Activated naive CD8-positive, alpha-beta T cell treated with anti-CD3 and anti-CD28 coated beads, Interleukin-2, amount 50 U/mL, for 24 hours (primary cell): ENCODE results near the gene KRTAP5-5.
"Not testable (repeated sequence)": the region's sequence is repeated elsewhere in the genome, so short reads cannot be mapped to it uniquely, and the experiment has no call there.

Experiments used
- ATAC-seq: fragments of 150-1000 bp; cut with Tn5 transposase; one replicate; pipeline ENCODE4 v1.10.0; 2021
- DNase-seq: peaks from one replicate; pipeline ENCODE4 v3.0.0; 2021
- H3K27ac Mint-ChIP-seq: one replicate; pipeline ENCODE4 v1.8.0; 2021; ENCODE audit warnings: mild to moderate bottlenecking, mixed read lengths
- H3K27me3 Mint-ChIP-seq: one replicate; pipeline ENCODE4 v1.8.0; 2021; ENCODE audit warnings: mixed read lengths
- H3K36me3 Mint-ChIP-seq: one replicate; pipeline ENCODE4 v1.8.0; 2021; ENCODE audit warnings: low read depth, mixed read lengths
- H3K4me1 Mint-ChIP-seq: one replicate; pipeline ENCODE4 v1.8.0; 2021; ENCODE audit warnings: mixed read lengths
- H3K4me3 Mint-ChIP-seq: one replicate; pipeline ENCODE4 v1.8.0; 2021; ENCODE audit warnings: mild to moderate bottlenecking, moderate library complexity, mixed read lengths
- H3K9me3 Mint-ChIP-seq: one replicate; pipeline ENCODE4 v1.8.0; 2021; ENCODE audit warnings: mixed read lengths

KRTAP5-5 gene

DNA sequence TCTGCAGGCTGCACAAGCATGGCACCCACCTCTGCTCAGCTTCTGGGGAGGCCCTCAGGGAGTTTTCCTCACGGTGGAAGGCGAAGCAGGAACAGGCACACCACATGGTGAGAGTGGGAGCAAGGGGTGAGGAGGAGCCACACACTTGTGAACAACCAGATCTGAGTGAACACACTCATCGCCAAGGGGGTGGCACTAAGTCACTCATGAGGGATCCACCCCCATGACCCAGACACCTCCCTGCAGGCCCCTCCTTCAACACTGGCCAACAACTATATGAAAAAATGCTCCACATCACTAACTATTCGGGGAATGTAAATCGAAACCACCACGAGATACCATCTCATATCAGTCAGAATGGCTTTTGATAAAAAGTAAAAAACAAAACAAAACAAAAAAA lies 30.8 kb upstream of the KRTAP5-5 start:
- Mint-ChIP-seq H3K27ac (no peak overlapping the region), H3K36me3 (no peaks in the 10 kb centered on the region), H3K4me3 (no peak overlapping the region), H3K27me3 (peaks cover 42% of the 10 kb centered on the region), H3K9me3 (no peaks in the 10 kb centered on the region), H3K4me1 (peaks cover 2% of the 10 kb centered on the region)
- ATAC-seq, result no peak
- DNase-seq, result no peak

DNA sequence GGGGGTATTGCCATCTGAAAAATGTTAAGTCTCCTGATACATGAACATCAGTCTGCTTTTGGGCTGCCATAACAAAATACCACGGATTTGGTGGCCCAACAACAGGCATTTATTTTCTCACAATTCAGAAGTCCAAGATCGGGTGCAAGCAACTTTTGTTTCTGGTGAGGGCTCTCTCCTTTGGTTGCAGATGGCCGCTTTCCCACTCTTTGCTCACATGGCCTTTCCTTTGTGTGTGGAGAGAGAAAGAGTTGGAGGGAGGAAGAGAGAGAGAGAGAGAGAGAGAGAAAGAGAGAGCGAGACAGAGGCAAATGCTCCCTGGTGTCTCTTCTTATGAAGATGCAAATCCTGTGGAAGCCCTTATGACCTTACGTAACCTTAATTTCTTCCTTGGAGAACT lies 28.9 kb upstream of the KRTAP5-5 start:
- ATAC-seq (no peak), DNase-seq (no peak)
- Mint-ChIP-seq H3K4me1 (no peaks in the 10 kb centered on the region), H3K27me3 (peaks cover 36% of the 10 kb centered on the region), H3K4me3 (no peak overlapping the region), H3K9me3 (no peaks in the 10 kb centered on the region), H3K36me3 (no peaks in the 10 kb centered on the region), H3K27ac (no peak overlapping the region)

DNA sequence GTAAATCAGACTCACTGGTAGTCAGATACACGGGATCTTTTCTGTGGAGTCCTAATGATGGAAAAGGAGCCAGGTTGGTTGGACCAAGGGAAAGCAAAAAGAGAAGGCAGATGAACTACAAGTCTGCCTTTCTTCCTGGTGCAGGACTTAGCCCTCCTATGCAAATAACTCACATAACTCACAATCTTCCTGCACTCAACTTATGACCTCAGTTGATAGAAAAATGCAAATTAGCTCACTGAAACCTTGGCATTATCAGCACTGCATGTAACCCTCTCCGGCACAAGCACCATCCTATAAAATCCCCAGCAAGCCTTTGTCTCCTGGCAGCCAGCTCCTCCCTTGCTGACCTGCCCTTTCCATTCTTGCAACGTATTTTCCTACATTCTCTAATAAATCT lies 27.9 kb upstream of the KRTAP5-5 start:
- H3K36me3 Mint-ChIP-seq, H3K4me1 Mint-ChIP-seq, H3K9me3 Mint-ChIP-seq, ATAC-seq, H3K27ac Mint-ChIP-seq, DNase-seq, H3K4me3 Mint-ChIP-seq: not testable (repeated sequence)
- H3K27me3 Mint-ChIP-seq, result peaks cover 36% of the 10 kb centered on the region

DNA sequence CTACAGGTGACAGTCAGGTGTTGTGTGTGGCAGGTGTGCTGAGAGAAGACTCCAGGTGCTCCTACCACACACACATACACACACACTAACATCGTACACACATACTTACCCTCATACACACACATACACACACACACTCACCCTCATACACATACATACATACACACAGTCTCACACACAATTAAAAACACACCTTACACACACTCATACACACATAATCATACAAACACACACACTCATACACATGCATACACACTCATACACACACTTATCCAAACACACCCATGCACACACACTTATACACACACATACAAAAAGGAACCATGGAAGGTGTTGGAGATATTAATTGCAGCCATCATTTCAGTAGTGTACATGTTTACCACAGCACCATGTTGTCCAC lies 25.9 kb upstream of the KRTAP5-5 start:
- H3K27me3 Mint-ChIP-seq, result peaks cover 34% of the 10 kb centered on the region
- DNase-seq, result no peak

DNA sequence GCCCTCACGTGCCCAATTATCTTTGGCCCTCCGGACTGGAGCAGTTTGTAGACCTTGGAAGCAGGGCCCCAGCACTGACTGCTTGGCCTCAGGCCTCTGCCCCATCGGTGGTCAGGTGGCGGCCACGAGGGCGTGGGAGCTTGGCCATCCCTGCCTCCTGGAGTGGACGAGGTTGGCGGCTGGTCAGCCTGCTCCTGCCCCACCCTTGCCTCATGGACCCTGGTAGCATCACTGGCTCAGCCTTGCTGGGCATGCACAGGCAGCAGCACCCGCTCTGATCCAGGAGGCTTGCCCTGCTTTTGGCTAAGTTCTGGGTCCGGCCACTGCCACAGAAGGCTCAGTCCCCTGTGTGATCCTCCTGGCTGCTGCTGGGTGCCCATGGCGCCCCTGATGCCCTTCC lies 25.4 kb upstream of the KRTAP5-5 start:
- H3K9me3 Mint-ChIP-seq, result no peaks in the 10 kb centered on the region
- no peak for DNase-seq
- no peak overlapping the region for H3K27ac Mint-ChIP-seq
- no peak for ATAC-seq
- peaks cover 2% of the 10 kb centered on the region for H3K4me1 Mint-ChIP-seq
- peaks cover 33% of the 10 kb centered on the region for H3K27me3 Mint-ChIP-seq
- no peak overlapping the region for H3K4me3 Mint-ChIP-seq
- no peaks in the 10 kb centered on the region for H3K36me3 Mint-ChIP-seq

More for the DNA sequence above, 25.9 kb upstream of the KRTAP5-5 start:
- Mint-ChIP-seq H3K9me3 (no peaks in the 10 kb centered on the region), H3K36me3 (no peaks in the 10 kb centered on the region), H3K4me3 (no peak overlapping the region), H3K27ac (no peak overlapping the region), H3K4me1 (peaks cover 2% of the 10 kb centered on the region)
- ATAC-seq, result no peak

DNA sequence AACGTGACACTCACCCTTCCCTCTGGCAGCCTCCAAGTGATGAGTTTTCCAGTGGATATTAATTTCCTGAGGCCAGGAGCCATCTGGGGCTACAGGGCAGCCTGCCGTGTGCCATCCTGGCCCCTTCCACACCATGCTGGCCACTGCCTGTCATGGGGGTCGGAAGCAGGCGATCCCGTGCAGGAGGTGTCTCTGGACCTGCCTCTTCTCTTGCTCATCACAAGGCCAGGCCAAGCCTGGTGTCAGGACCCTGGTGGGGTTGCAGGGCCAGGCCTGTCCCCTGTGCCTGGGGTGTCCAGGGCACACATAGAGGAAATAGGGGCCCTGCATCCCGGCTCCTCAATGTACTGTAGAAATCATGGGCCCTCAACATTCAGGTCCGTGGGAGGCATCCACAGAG lies 24.9 kb upstream of the KRTAP5-5 start:
- no peak overlapping the region for H3K4me3 Mint-ChIP-seq
- no peak for ATAC-seq

DNA sequence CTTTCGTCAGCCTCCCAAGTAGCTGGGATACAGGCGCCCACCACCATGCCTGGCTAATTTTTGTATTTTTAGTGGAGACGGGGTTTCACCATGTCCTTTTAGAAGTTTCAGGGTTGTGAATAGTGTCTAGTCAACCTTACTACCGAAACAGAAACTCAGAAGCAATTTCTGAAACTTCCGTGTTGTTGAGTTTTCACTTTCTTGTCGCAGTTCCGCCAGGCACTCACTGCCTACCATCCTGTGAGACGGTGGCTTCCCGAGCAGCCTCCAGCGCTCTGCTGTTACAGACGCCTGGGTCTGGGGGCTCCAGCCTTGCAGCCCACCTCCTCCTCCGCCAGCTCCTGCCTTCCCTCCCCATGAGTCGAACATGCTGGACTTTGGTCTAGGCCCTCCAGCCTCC lies 23.7 kb upstream of the KRTAP5-5 start:
- not testable (repeated sequence) for H3K4me1 Mint-ChIP-seq, DNase-seq, H3K4me3 Mint-ChIP-seq, H3K27ac Mint-ChIP-seq, H3K36me3 Mint-ChIP-seq, ATAC-seq, H3K9me3 Mint-ChIP-seq
- peaks cover 35% of the 10 kb centered on the region for H3K27me3 Mint-ChIP-seq

More for the DNA sequence above, 24.9 kb upstream of the KRTAP5-5 start:
- peaks cover 33% of the 10 kb centered on the region for H3K27me3 Mint-ChIP-seq
- DNase-seq, result no peak
- H3K4me1 Mint-ChIP-seq, result peaks cover 2% of the 10 kb centered on the region
- no peak overlapping the region for H3K27ac Mint-ChIP-seq
- no peaks in the 10 kb centered on the region for H3K9me3 Mint-ChIP-seq
- H3K36me3 Mint-ChIP-seq, result no peaks in the 10 kb centered on the region

DNA sequence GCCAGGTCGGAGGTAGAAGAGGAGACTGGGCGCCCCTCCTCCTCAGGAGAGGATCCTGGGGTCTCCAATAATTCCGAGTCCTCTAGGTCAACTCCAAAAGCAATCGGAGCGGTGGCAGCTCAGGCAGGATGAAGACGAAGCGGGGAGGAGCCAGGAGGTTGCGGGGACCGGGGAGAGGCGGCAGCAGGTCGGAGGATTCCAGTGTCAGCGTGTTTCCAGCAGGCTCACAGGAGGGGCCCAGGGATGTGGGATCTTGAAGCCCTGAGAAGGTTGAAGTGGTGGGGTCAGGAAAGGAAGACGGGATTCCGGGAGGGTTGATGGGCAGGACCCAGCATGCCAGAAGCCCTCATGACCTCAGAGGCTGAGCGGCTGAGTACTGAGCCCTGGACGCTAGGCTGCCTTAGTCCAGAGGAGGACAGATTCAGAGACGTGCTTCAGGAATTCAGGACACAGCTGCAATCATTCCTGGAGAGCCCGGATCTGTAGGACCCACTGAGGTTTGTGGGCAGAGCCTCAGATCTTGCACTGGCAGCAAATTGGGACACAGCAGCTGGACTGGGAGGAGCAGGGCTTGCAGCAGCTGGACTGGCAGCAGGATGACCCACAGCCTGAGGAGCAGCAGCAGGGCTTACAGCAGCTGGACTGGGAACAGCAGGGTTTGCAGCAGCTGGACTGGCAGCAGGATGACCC lies 22.3 kb upstream of the KRTAP5-5 start:
- not testable (repeated sequence) for H3K4me1 Mint-ChIP-seq, H3K4me3 Mint-ChIP-seq, ATAC-seq, H3K36me3 Mint-ChIP-seq, DNase-seq, H3K9me3 Mint-ChIP-seq, H3K27ac Mint-ChIP-seq
- peaks cover 31% of the 10 kb centered on the region for H3K27me3 Mint-ChIP-seq

DNA sequence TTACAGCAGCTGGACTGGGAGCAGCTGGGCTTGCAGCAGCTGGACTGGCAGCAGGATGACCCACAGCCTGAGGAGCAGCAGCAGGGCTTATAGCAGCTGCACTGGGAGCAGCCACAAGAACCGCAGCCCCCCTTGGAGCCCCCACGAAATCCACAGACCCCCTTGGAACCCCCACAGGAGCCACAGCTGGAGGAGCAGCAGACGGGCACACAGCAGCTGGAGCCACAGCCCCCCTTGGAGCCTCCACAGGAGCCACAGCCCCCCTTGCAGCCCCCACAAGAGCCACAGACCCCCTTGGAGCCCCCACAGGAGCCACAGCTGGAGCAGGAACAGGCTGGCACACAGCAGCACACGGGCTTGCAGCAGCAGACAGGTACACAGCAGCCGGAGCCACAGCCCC lies 21.7 kb upstream of the KRTAP5-5 start:
- H3K9me3 Mint-ChIP-seq, ATAC-seq, H3K4me1 Mint-ChIP-seq, H3K27ac Mint-ChIP-seq, DNase-seq, H3K36me3 Mint-ChIP-seq, H3K4me3 Mint-ChIP-seq: not testable (repeated sequence)
- peaks cover 30% of the 10 kb centered on the region for H3K27me3 Mint-ChIP-seq

DNA sequence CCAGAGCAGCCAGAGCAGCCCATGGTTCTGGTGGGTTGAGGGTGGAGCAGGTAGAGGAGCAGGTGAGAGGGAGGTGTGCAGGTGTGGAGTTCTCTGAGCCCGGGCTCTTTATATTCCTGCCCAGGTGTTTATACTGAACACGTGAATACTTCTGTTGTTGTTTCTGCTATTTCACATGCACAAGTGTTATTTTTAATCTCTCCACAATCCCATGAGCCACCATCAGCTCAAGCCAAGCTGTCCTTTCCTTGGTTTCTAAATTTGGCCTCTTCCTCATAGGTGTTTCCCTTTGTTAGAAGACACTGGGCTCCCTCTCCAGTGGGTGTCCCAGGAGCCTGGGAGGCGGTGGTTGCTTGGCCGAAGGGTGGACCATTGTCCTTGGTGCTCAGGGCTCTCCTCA lies 21.2 kb upstream of the KRTAP5-5 start, which contains the start of gene KRTAP5-3:
KRTAP5-3 (minus strand) TSS at position 101 of the 400 bp plus-strand sequence; CDS start at position 23, 78 bp downstream.
- no peak within 1 kb of the TSS for H3K27ac Mint-ChIP-seq
- no peaks in the 10 kb centered on the region for H3K36me3 Mint-ChIP-seq
- DNase-seq, result no peak
- ATAC-seq, result no peak
- no peak within 1 kb of the TSS for H3K4me3 Mint-ChIP-seq
- peaks cover 26% of the 10 kb centered on the region for H3K27me3 Mint-ChIP-seq
- no peaks in the 10 kb centered on the region for H3K9me3 Mint-ChIP-seq
- peaks cover 2% of the 10 kb centered on the region for H3K4me1 Mint-ChIP-seq

DNA sequence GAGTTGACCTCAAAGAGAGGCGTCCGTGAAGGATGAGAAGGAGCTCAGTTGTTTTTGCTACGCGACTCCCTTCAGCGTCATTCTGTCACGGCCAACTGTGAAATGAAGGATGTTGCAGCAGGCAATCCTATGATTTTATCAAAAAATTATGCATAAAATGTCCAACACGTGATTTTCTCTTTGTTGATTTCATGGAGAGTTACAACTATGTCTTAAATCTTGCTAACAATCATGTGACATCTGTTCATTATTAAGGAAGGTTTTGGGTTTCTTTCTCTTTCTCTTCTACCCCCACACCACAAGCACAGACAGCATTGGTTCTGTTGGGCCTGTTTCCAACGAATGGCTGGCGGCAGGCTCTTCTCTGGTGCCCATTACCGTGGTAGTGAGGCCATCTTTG lies 11.3 kb upstream of the KRTAP5-5 start:
- H3K27ac Mint-ChIP-seq, result no peak overlapping the region

DNA sequence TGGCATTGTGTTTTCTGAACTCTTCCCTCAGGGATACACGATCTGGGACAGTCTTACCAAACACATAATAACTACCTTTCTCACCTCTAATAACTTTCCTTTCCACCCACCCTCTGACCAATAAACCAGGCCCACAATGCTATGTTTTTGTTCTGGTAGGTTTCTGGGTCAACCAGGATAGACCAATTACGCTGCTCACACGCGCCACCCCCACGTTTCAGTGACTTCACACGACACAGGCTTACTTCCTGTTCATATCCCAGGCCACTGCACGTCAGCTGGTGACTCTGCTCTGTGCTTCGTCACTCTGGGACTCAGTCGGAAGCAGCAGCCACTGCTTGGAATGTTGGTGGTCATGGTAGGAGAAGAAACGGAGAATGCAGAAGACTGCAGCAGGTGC lies 10.1 kb upstream of the KRTAP5-5 start:
- no peak overlapping the region for H3K4me3 Mint-ChIP-seq
- no peak for DNase-seq
- H3K27me3 Mint-ChIP-seq, result peaks cover 19% of the 10 kb centered on the region
- no peaks in the 10 kb centered on the region for H3K9me3 Mint-ChIP-seq
- no peaks in the 10 kb centered on the region for H3K36me3 Mint-ChIP-seq
- peaks cover 4% of the 10 kb centered on the region for H3K4me1 Mint-ChIP-seq
- peak; percentile 61 for ATAC-seq
- H3K27ac Mint-ChIP-seq, result no peak overlapping the region

More for the DNA sequence above, 11.3 kb upstream of the KRTAP5-5 start:
- ATAC-seq (no peak), DNase-seq (no peak)
- no peaks in the 10 kb centered on the region for H3K9me3 Mint-ChIP-seq
- no peaks in the 10 kb centered on the region for H3K36me3 Mint-ChIP-seq
- H3K27me3 Mint-ChIP-seq, result peaks cover 17% of the 10 kb centered on the region
- H3K4me1 Mint-ChIP-seq, result peaks cover 4% of the 10 kb centered on the region
- H3K4me3 Mint-ChIP-seq, result no peak overlapping the region

DNA sequence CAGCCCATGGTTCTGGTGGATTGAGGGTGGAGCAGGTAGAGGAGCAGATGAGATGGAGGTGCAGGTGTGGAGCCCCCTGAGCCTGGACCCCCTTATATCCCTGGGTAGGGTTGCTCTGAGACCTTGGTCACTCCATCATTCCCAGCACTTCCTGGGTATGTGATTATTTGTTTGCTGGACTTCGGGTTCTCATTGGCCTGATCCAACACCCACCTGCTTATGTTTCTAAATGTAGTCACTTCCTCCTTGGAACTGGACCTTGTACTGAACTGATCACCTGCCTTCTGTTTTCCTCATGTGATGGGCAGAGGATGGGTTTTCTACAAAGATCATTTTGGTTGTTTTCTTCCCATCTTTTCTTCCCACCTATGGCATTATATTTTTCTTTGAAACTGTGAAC lies 7.5 kb upstream of the KRTAP5-5 start, which contains the start of gene KRTAP5-4:
KRTAP5-4 (minus strand) TSS at position 53 of the 400 bp plus-strand sequence; CDS start at position 8, 45 bp downstream.
- H3K36me3 Mint-ChIP-seq, result no peaks in the 10 kb centered on the region
- no peaks in the 10 kb centered on the region for H3K9me3 Mint-ChIP-seq
- H3K27me3 Mint-ChIP-seq, result peaks cover 9% of the 10 kb centered on the region
- no peak for ATAC-seq
- H3K4me3 Mint-ChIP-seq, result no peak within 1 kb of the TSS
- H3K27ac Mint-ChIP-seq, result no peak within 1 kb of the TSS
- peaks cover 4% of the 10 kb centered on the region for H3K4me1 Mint-ChIP-seq
- DNase-seq, result no peak

DNA sequence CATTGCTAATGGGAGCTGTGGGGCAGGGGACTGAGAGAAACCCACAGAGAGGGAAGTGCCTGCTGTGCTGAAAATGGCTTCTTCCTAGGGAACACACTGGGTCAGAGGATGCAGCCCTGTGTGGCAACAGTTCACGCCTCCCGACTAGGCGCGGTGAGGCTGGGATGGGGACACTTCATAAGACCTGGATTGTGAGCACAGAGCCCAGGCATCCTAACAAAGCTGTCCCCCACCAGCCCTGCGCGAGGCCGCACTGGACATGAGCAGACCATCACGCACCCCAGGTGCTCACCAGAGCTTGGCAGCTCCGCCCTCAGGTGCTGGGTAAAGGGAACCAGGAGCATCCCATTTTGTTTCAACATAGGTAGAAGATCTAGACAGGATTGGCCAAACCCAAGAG lies 5.9 kb upstream of the KRTAP5-5 start:
- ATAC-seq (no peak), DNase-seq (no peak)
- Mint-ChIP-seq H3K4me3 (no peak overlapping the region), H3K9me3 (no peaks in the 10 kb centered on the region), H3K27me3 (peaks cover 12% of the 10 kb centered on the region), H3K4me1 (peaks cover 4% of the 10 kb centered on the region), H3K36me3 (no peaks in the 10 kb centered on the region), H3K27ac (no peak overlapping the region)

DNA sequence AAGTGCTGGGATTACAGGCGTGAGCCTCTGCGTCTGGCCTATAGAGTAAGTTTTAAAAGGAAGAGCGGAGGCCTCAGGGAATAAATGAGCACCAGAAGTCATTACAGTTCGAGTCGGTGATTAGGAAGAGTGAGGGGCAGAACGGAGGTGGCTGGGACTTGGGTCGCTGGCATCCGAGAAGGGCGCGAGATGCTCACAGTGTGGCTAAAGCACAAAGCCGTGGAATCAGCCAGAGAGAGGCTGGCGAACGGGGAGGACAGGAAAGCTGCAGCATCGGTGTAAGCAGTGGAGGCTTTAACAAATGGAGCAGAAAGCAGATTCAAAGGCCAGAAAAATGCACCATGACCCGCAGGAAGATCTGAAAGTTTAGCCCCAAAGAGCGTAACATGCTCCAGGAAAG lies 5.0 kb upstream of the KRTAP5-5 start:
- Mint-ChIP-seq H3K4me1 (peaks cover 3% of the 10 kb centered on the region), H3K9me3 (no peaks in the 10 kb centered on the region), H3K27ac (no peak overlapping the region), H3K27me3 (peaks cover 18% of the 10 kb centered on the region), H3K4me3 (no peak overlapping the region), H3K36me3 (no peaks in the 10 kb centered on the region)
- DNase-seq (no peak), ATAC-seq (no peak)
